HG03558 (cell line): Measurements from ENCODE around the gene GLT8D2.

Experiments used
- ATAC-seq: cut with Tn5 transposase; IDR thresholded peaks from one replicate; pipeline ENCODE4 v1.9.1; 2021; ENCODE audit warnings: moderate number of reproducible peaks; ENCODE audit not compliant: unreplicated experiment; ENCODE audit errors: extremely low read depth

GLT8D2 gene

DNA sequence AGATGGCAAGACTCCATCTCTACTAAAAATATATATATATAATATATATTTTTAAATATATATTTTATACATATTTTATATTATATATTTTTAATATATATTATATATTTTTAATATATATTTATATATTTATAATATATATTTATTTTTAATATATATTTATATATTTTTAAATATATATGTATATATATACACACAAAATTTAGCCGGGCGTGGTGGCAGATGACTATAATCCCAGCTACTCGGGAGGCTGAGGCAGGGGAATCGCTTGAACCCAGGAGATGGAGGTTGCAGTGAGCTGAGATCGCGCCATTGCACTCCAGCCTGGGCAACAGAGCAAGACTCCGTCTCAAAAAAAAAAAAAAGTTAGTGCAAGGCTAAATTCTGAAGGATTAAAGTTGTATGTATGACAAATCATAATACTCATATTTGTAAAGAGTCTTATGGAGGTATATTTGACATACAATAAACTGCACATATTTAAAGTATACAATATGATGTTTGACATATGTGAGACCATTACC lies 92.1 kb downstream of the GLT8D2 start:
- no peak for ATAC-seq

DNA sequence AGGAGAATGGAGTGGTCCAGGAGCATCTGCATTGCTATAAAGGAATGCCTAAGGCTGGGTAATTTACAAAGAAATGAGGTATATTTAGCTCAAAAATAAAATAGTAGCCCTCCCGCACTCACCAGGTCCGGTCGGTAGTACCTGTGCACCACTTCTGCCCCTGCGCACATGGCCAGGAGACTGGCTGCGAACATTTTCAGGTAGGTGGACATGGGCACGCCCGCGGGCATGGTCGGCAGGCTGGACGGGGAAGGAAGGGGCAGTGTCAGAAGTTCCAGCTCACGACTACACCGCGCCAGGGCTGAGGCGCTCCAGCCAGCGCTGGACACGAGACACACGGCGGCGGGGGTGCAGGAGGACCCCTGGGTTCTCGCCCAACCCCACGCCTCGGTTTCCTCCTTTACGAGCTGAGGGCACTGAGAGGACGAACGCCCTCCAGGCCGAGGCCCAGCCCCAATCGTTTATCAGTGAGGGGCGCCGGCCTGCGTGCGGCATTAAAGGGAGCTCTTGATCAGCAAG lies 93.4 kb downstream of the GLT8D2 start:
- ATAC-seq, result no peak

DNA sequence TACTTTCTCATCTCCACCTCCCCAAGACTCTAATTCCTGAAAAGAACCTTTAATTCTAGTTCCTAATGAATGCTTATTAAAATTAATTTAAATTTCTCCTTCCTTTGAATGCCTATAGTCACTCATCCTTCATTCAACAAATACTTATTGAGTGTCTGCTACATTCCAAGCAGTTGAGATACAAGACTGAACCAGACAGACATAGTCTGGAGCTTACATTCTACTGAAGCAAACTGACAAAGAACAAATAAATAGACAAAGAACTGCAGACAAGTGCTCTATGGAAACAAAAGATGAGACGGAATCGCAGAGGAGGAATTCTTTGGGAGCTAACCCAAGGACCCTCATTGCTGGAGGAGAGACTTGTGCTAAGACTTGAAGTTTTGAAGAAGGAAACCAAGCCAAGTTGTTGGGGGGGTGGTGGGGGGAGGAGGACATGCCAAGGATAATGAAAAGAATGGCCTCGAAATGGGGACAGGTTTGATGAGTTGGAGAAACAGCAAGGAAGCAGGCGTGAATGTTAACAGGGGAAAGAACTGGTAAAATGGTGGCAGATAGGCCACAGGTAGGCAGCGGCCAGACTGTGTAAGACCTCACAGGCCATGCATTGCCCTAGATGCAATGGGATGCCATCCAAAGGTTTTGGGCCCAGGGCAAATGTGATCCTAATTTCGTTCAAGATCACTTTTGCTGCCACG lies 94.0 kb downstream of the GLT8D2 start:
- no peak for ATAC-seq

GRCh38 chr12:103952497-103952896 lies 97.5 kb downstream of the GLT8D2 start:
- ATAC-seq, result no peak

GRCh38 chr12:103948746-103949406 lies 101.1 kb downstream of the GLT8D2 start:
- ATAC-seq, result no peak

GRCh38 chr12:103947871-103948555 lies 102.0 kb downstream of the GLT8D2 start:
- no peak for ATAC-seq

DNA sequence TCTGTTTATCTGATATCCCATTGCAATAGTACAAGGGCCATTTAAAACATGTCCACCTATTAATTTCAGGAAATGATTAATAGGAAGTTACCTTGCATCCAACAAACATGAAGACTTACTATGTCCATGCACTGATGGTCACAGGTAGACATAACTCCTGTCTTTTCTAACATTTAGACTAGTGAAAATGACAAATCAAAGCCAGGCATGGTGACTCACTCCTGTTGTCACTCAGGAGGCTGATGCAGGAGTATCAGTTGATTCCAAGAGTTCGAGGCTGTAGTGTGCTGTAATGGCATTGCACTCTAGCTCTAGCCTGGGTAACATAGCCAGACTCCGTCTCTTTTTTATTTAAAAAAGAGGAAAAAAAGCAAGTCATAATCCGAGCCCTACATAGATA lies 105.0 kb downstream of the GLT8D2 start:
- ATAC-seq, result no peak
